IPS-11a (cell line): ENCODE measurements around the gene MAGEH1.
"Not testable (repeated sequence)": the region's sequence is repeated elsewhere in the genome, so short reads cannot be mapped to it uniquely, and the experiment has no call there.

Experiments used
- H3K4me3 ChIP-seq: one replicate; pipeline ENCODE4 v1.5.1; 2013; ENCODE audit warnings: low read depth, low read length, control low read depth

MAGEH1 gene

DNA sequence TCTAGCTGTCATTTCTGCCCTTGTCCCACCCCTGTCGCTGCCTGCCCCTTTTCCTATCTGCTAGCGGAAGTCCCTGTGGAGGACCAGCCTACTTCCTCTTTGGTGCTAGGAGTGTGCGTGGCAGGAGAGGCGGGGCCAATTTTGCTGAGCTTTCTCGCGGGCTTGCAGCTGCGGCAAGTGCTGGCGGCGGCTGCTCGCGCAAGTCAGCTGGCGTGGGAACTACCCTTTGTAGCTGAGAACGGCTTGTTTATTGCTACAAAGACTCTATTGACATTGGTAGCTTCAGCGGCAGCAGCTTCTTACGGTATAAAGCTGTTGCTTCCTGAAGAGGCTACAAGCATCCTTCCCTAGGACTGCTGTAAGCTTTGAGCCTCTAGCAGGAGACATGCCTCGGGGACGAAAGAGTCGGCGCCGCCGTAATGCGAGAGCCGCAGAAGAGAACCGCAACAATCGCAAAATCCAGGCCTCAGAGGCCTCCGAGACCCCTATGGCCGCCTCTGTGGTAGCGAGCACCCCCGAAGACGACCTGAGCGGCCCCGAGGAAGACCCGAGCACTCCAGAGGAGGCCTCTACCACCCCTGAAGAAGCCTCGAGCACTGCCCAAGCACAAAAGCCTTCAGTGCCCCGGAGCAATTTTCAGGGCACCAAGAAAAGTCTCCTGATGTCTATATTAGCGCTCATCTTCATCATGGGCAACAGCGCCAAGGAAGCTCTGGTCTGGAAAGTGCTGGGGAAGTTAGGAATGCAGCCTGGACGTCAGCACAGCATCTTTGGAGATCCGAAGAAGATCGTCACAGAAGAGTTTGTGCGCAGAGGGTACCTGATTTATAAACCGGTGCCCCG, at the start of gene MAGEH1:
Gene MAGEH1 (plus strand): TSS at position 138 of the 843 bp plus-strand sequence. CDS start 248 bp downstream, at position 386.
- H3K4me3 ChIP-seq = peak within 1 kb of the TSS; percentile 61

- H3K4me3 ChIP-seq = not testable (repeated sequence)
Measured at GRCh38 chrX:55427079-55427478, 24.8 kb upstream of the MAGEH1 start.

DNA sequence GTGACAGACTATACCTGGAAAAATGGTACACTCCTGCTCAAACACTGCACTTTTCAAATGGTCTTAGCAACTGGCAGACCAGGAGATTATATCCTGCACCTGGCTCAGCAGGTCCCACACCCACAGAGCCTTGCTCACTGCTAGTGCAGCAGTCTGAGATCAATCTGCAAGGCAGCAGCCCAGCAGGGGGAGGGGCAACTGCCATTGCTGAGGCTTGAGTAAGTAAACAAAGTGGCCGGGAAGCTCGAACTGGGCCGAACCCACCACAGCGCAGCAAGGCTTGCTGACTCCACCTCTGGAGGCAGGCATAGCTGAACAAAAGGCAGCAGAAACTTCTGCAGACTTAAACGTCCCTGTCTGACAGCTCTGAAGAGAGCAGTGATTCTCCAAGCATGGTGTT, 8.5 kb upstream of the MAGEH1 start:
- not testable (repeated sequence) for H3K4me3 ChIP-seq

GRCh38 chrX:55450259-55450658, 1.7 kb upstream of the MAGEH1 start:
- H3K4me3 ChIP-seq = no peak overlapping the region

DNA sequence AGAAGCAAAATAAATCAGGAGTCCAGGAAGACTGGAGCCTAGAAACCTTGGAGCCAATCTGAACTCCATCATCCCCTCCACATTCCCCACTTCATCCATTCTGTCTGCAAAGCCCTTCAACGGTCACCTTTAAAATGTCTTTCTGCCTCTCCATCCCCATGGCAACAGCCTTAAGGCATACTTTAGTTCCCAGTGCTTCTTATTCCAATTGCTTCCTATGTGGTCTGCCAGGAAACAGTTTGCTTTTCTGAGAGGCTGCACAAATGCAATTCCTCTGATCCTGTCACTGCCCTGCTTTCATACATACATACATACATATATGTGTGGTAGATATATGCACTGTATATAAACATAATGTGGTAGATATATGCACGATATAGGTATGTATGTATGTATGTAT, 786 bp upstream of the MAGEH1 start:
- H3K4me3 ChIP-seq = no peak overlapping the region

DNA sequence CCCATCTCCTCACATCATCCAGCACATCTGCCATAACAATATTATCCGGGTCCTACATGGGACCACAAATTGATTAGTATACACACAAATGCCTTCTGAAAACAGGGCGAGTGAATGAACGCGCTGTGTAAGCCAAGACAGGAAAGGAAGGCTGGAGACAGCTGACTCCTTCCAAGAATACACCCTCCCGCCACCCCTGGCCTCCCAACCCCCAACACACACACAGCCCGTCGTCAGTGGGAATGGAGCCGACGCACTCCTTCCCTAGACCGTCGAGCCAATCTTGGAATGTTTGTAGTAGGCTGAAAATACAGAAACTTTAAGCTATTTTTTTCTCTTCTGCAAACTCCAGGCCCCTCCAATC, 319 bp upstream of the MAGEH1 start:
- H3K4me3 ChIP-seq = peak overlapping the region; percentile 61

DNA sequence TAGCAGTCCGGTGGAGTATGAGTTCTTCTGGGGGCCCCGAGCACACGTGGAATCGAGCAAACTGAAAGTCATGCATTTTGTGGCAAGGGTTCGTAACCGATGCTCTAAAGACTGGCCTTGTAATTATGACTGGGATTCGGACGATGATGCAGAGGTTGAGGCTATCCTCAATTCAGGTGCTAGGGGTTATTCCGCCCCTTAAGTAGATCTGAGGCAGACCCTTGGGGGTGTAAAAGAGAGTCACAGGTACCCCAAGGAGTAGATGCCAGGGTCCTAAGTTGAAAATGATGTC, 852 bp downstream of the MAGEH1 start:
- peak overlapping the region; percentile 61 for H3K4me3 ChIP-seq

DNA sequence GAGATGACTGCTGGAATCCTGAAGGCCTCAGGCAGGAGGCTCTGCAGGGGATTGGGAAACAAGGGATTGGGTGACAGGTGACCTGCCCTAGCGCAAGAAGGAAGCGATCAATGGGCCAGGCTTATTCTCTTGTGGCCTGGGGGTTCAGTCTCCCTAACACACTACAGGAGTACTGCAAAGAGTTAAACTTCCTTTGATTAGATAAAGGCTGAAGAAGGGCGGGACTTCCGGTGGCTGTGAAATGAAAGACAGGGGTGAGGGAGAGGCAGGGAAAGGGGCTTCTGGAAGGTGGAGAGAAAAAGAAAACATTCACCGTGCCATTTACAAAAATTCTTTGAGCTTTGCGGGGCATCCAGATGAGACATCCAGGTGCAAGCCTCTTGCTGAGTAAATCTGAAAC, 3.8 kb downstream of the MAGEH1 start:
- H3K4me3 ChIP-seq = not testable (repeated sequence)

DNA sequence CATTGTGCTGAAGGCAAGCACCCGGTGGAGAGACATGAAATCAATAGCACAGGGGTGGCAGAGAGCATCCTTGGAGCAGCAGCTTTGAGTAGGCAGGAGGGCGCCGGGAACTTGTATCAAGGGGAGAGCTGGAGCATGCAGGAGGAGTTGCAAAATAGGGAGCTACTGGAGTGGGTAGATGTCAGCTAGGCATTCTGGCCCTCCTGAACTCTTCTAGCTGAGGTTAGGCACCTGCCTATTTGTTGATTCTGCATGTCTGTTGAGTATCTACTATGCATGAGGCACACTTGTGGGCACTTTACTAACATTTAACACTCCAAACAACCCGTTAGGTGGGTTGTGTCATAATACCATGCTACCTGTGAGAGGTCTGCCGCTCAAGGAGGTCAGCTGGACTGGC, 7.5 kb downstream of the MAGEH1 start:
- not testable (repeated sequence) for H3K4me3 ChIP-seq

DNA sequence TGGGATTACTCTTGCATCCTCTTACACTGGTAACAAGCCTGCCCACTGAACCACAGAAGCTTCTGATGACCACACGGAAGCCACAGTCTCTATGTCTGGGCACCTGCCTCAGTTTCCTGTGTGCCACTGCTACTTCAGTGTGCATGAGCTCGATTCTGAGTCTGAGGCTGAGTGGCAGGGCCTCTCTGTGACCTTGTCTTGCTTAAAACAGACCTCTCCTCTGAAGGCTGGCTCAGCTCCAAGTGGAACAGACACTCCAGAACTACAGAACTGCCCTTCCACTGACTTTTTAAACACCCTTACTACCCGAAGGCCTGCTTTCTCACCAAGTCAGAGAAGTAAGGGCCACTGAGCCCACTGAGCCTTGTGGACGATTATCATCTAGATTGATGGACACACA, 8.0 kb downstream of the MAGEH1 start:
- not testable (repeated sequence) for H3K4me3 ChIP-seq

DNA sequence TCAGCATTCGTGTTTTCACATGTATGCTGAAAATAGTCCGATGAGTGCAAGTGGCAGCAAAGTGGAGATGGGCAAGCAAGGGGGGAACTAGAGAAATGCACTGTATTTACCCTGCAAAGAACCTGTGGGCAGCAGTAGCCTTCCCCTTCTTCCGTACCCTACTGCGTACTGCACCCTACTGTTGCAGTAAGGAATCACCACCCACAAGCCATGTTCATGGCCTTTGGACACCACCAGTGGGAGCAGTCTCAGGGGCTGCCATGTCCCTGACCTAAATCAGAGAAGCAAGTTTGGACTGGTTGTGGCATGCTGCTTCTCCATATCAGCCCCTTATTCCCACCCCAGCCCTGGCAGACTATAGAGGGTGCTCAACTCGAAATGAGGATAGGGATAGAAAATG, 12.1 kb downstream of the MAGEH1 start:
- not testable (repeated sequence) for H3K4me3 ChIP-seq

- not testable (repeated sequence) for H3K4me3 ChIP-seq
Measured at GRCh38 chrX:55465108-55465507, 13.2 kb downstream of the MAGEH1 start.

- H3K4me3 ChIP-seq = not testable (repeated sequence)
Measured at GRCh38 chrX:55465791-55466190, 13.9 kb downstream of the MAGEH1 start.

DNA sequence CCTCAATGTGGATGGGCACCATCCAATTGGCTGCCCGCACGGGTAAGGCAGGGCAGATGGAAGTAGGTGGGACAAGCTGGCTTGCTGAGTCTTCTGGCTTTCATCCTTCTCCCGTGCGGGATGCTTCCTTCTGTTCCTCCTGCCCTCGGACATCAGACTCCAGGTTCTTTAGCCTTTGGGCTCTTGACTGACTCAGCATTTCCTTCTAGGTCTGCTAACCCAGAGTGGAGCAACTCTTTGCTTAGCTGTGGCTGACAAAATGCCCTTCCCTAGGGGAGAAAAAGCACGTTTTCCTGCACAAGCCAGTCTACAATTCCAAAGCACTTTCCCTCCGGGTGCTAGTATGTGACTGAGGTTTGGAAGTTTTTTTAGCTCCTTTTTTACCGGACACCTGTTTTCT, 28.0 kb downstream of the MAGEH1 start:
- H3K4me3 ChIP-seq = not testable (repeated sequence)

DNA sequence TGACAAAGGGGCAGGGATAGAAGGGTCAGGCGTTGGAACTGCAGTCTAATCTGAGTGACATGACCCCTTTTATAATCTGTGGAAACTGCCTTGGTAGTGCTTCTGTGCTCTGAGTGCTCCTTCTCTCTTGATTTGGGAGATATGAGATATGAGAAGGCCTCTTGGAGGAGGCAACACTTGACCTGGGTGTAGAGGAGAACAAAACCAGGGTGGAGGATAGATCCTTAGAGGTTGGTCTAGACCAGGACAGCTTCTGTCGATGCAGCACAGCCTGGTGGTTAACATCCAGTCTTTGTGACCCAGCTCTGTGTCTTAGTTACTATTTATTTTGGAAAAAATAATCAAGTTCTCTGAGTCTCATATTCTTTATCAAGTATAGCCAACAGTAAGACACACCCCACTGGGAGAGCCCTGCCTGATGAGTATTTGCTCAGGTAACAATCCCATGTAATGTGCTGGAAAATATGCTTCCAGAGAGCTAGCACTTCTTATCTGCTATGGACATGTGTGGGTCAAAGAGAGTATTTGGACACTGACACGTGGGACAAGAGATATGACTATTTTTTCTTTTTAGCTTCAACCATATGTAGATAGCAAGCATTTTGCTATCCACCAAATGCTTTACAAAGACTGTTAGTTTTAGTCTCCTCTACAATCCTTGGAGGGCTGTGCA, 28.6 kb downstream of the MAGEH1 start:
- H3K4me3 ChIP-seq = no peak overlapping the region

GRCh38 chrX:55484948-55485347, 33.0 kb downstream of the MAGEH1 start:
- no peak overlapping the region for H3K4me3 ChIP-seq

DNA sequence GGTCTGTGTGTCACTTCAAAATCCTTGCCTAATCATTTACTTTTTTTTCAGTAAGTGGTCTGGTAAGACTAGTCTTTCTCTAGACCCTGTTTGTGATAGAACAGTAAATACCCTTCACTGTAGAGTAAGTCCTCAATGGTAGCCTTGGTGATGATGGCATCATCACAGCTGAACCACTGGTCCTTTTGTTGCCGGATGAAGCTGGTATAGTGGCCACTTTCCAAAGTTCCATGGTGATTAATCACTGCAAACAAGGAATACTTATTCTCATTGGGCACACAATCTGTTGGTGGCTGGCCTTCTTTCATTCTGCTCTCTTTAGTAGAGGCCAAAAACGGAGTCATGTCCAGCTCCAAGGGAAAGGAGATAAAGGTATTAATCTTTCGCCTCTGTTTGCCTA, 34.8 kb downstream of the MAGEH1 start:
- H3K4me3 ChIP-seq = no peak overlapping the region

- no peak overlapping the region for H3K4me3 ChIP-seq
Measured at GRCh38 chrX:55487143-55487542, 35.2 kb downstream of the MAGEH1 start.

DNA sequence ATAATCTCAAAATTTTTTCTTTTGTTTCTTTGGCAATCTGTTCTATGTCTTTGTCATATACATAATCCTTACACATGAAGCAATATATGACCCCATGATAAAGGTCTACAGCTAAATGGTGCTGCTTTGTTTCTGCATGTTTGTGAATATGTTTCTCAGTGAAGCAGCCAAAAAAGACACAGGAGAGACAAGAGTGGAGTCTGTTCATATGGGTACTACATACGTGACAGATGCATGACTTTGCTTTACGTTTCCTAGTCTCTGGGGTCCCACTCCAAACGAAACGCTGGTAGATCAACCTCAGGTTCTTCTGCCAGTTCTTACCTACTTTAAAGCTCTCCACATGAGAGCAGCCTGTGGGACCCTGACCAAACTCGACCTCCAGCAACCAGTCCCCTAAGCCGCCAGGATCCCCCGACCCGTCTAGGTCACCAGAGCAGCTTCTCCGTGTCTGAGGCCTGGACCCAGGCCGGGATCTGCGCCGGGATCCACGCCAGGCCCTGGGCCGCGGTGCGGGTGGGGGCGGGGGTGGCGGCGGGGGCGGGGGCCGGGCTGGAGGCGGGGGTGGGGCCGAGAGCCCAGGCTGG, 36.2 kb downstream of the MAGEH1 start:
- peak overlapping the region; percentile 67 for H3K4me3 ChIP-seq

- H3K4me3 ChIP-seq = peak overlapping the region; percentile 67
Measured at GRCh38 chrX:55488593-55489313, 36.8 kb downstream of the MAGEH1 start.

DNA sequence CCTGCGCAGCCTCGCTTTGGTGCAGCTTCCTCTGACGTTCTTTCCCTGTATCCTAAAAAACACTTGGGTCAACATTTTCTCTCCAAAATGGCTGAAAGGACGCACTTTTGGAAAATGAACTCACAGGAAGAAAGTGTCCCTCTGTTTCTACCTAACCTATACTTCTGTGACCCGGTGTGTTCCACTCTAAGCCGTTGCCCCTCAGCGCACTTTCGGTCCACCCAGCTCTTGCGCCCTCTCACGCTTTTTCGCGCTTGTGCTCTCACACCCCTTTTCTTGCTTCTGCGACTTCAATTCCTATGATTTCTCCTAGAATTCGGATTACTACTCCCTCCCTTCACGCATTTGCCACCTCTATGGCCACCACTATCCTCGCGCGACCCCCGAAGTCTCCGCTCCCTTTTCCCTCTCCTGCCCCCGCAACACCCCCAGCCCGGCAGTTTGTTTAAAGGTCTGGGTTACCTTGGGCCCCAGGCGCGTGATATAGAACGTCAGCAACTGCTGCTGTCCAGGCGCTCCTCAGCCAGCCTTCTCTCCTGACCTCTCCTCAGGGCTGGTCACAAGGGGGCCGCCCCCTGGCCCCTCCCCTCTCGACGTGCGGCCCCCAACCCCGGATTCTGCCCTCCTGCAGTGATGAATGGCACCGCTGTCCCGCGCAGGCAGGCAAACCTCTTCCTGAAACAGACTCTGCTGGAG, 37.5 kb downstream of the MAGEH1 start, which contains the start of gene USP51:
Gene USP51 (minus strand): TSS at position 535 of the 696 bp plus-strand sequence. CDS start 909 bp downstream, outside the sequence.
- peak within 1 kb of the TSS; percentile 67 for H3K4me3 ChIP-seq
